ENCODE results near the gene ELL2. TPM values are rescaled to one million over a fixed set of nuclear protein-coding genes. Genes with fewer than 3 reads are reported as not detected.
A peak's percentile ranks its signal among the peaks of the same experiment; 100 is the strongest.

ELL2 gene
- polyA plus RNA-seq, 10 donors: 2.2 to 5.4 (median 3.7) TPM

GRCh38 chr5:95957561-95958203 is 4.0 kb downstream of the ELL2 start:
- DNase-seq: no peak

GRCh38 chr5:95956900-95957293 is 4.8 kb downstream of the ELL2 start:
- DNase-seq: no peak

- DNase-seq: peak; percentile 7 to 26 (median 22)
Measured at GRCh38 chr5:95956021-95956899, 5.4 kb downstream of the ELL2 start.

GRCh38 chr5:95954716-95955115 is 6.9 kb downstream of the ELL2 start:
- no peak for DNase-seq

- DNase-seq: no peak
Measured at GRCh38 chr5:95953021-95953702, 8.5 kb downstream of the ELL2 start.

- DNase-seq: no peak
Measured at GRCh38 chr5:95951916-95952315, 9.7 kb downstream of the ELL2 start.

GRCh38 chr5:95949810-95950209 is 11.8 kb downstream of the ELL2 start:
- no peak for DNase-seq

GRCh38 chr5:95948631-95949030 is 13.0 kb downstream of the ELL2 start:
- DNase-seq: no peak

- DNase-seq: no peak
Measured at GRCh38 chr5:95946451-95946850, 15.2 kb downstream of the ELL2 start.

GRCh38 chr5:95942968-95943367 is 18.7 kb downstream of the ELL2 start:
- DNase-seq: no peak

GRCh38 chr5:95942414-95942813 is 19.2 kb downstream of the ELL2 start:
- DNase-seq: no peak

GRCh38 chr5:95941756-95942155 is 19.9 kb downstream of the ELL2 start:
- no peak for DNase-seq

- no peak for DNase-seq
Measured at GRCh38 chr5:95940758-95941682, 20.6 kb downstream of the ELL2 start.

GRCh38 chr5:95939465-95939864 is 22.2 kb downstream of the ELL2 start:
- DNase-seq: no peak

- DNase-seq: no peak
Measured at GRCh38 chr5:95938766-95939165, 22.9 kb downstream of the ELL2 start.

GRCh38 chr5:95938347-95938746 is 23.3 kb downstream of the ELL2 start:
- no peak for DNase-seq

GRCh38 chr5:95937607-95938152 is 24.0 kb downstream of the ELL2 start:
- no peak for DNase-seq

GRCh38 chr5:95936812-95937397 is 24.7 kb downstream of the ELL2 start:
- DNase-seq: no peak

GRCh38 chr5:95935553-95936100 is 26.0 kb downstream of the ELL2 start:
- DNase-seq: peak in 1 of 3 donors; percentile 43

- no peak for DNase-seq
Measured at GRCh38 chr5:95934207-95934804, 27.3 kb downstream of the ELL2 start.
